ENCODE results near the gene MAPK7.
"Not testable (repeated sequence)": the region's sequence is repeated elsewhere in the genome, so short reads cannot be mapped to it uniquely, and the experiment has no call there.

MAPK7 gene

GRCh38 chr17:19343671-19344151, 34.6 kb upstream of the MAPK7 start:
- no CpG with 5 or more reads among the region's 13 CpGs for WGBS (ENCODE audit: insufficient coverage, insufficient read length)
- Histone ChIP-seq H3K27ac (ENCODE audit: low read length) (no peak overlapping the region), H3K27me3 (ENCODE audit: control insufficient read depth, insufficient read depth, low read length) (no peaks in the 10 kb centered on the region), H3K4me3 (ENCODE audit: low read length) (no peak overlapping the region), H3K9me3 (ENCODE audit: control insufficient read depth, insufficient read depth, low read length) (no peaks in the 10 kb centered on the region), H3K36me3 (ENCODE audit: control insufficient read depth, insufficient read depth, low read length) (no peaks in the 10 kb centered on the region; the same call in 1 of the 2 replicates), H3K4me1 (ENCODE audit: control insufficient read depth, insufficient read depth, low read length) (peaks cover 5% of the 10 kb centered on the region; the same call in 1 of the 2 replicates)
- no peak for DNase-seq (ENCODE audit: low read depth, low spot score)

- H3K27ac ChIP-seq (ENCODE audit: low read length): no peak overlapping the region
- H3K4me1 ChIP-seq (ENCODE audit: control insufficient read depth, insufficient read depth, low read length): peaks cover 5% of the 10 kb centered on the region; the same call in 1 of the 2 replicates
- no peak for DNase-seq (ENCODE audit: low read depth, low spot score)
- H3K4me3 ChIP-seq (ENCODE audit: low read length): no peak overlapping the region
- no peaks in the 10 kb centered on the region for H3K27me3 ChIP-seq (ENCODE audit: control insufficient read depth, insufficient read depth, low read length)
- H3K36me3 ChIP-seq (ENCODE audit: control insufficient read depth, insufficient read depth, low read length): no peaks in the 10 kb centered on the region; the same call in 1 of the 2 replicates
- H3K9me3 ChIP-seq (ENCODE audit: control insufficient read depth, insufficient read depth, low read length): no peaks in the 10 kb centered on the region
- WGBS (ENCODE audit: insufficient coverage, insufficient read length): no CpG with 5 or more reads among the region's 40 CpGs
These were observed 33.8 kb upstream of the MAPK7 start for GRCh38 chr17:19344311-19345066.

DNA sequence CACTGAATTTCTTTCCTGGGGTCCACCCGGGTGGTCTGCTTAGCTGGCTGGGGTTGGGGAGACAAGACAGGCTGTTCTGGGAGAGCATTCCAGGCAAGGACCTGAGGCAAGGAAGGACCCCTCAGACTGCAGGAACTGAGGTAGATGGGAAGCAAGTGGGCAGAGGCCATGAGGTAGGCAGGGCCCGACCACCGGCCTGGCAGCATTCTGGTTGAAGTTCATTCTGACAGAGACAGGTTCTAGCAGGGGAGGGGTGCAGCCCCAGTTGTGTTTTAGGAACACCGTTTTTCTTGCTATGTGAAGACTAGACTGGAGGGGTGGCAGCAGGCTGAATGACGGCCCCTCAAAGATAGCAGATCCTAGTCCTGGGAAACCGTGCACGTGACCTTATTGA, 33.2 kb upstream of the MAPK7 start:
- H3K4me3 ChIP-seq (ENCODE audit: low read length): no peak overlapping the region
- H3K4me1 ChIP-seq (ENCODE audit: control insufficient read depth, insufficient read depth, low read length): 0 out of 2 replicates have a peak, but pooled peaks cover 2% of the 10 kb centered on the region
- WGBS (ENCODE audit: insufficient coverage, insufficient read length): no CpG with 5 or more reads among the region's 7 CpGs
- no peaks in the 10 kb centered on the region; the same call in 1 of the 2 replicates for H3K36me3 ChIP-seq (ENCODE audit: control insufficient read depth, insufficient read depth, low read length)
- no peak overlapping the region for H3K27ac ChIP-seq (ENCODE audit: low read length)
- H3K9me3 ChIP-seq (ENCODE audit: control insufficient read depth, insufficient read depth, low read length): no peaks in the 10 kb centered on the region
- no peaks in the 10 kb centered on the region for H3K27me3 ChIP-seq (ENCODE audit: control insufficient read depth, insufficient read depth, low read length)
- DNase-seq (ENCODE audit: low read depth, low spot score): no peak

- Histone ChIP-seq H3K36me3 (ENCODE audit: control insufficient read depth, insufficient read depth, low read length) (no peaks in the 10 kb centered on the region; the same call in 1 of the 2 replicates), H3K4me3 (ENCODE audit: low read length) (no peak overlapping the region), H3K27me3 (ENCODE audit: control insufficient read depth, insufficient read depth, low read length) (no peaks in the 10 kb centered on the region), H3K4me1 (ENCODE audit: control insufficient read depth, insufficient read depth, low read length) (0 out of 2 replicates have a peak, but pooled peaks cover 2% of the 10 kb centered on the region), H3K9me3 (ENCODE audit: control insufficient read depth, insufficient read depth, low read length) (no peaks in the 10 kb centered on the region), H3K27ac (ENCODE audit: low read length) (no peak overlapping the region)
- DNase-seq (ENCODE audit: low read depth, low spot score): no peak
- WGBS (ENCODE audit: insufficient coverage, insufficient read length): no CpG with 5 or more reads among the region's 13 CpGs
These were observed 32.6 kb upstream of the MAPK7 start for GRCh38 chr17:19345486-19346350.

- Histone ChIP-seq H3K27ac (ENCODE audit: low read length) (no peak overlapping the region), H3K4me1 (ENCODE audit: control insufficient read depth, insufficient read depth, low read length) (0 out of 2 replicates have a peak, but pooled peaks cover 2% of the 10 kb centered on the region), H3K27me3 (ENCODE audit: control insufficient read depth, insufficient read depth, low read length) (no peaks in the 10 kb centered on the region), H3K9me3 (ENCODE audit: control insufficient read depth, insufficient read depth, low read length) (no peaks in the 10 kb centered on the region), H3K36me3 (ENCODE audit: control insufficient read depth, insufficient read depth, low read length) (no peaks in the 10 kb centered on the region; the same call in 1 of the 2 replicates), H3K4me3 (ENCODE audit: low read length) (no peak overlapping the region)
- no peak for DNase-seq (ENCODE audit: low read depth, low spot score)
- no CpG with 5 or more reads among the region's 19 CpGs for whole genome bisulfite sequencing (ENCODE audit: insufficient coverage, insufficient read length)
These were observed 31.7 kb upstream of the MAPK7 start for GRCh38 chr17:19346351-19347255.

DNA sequence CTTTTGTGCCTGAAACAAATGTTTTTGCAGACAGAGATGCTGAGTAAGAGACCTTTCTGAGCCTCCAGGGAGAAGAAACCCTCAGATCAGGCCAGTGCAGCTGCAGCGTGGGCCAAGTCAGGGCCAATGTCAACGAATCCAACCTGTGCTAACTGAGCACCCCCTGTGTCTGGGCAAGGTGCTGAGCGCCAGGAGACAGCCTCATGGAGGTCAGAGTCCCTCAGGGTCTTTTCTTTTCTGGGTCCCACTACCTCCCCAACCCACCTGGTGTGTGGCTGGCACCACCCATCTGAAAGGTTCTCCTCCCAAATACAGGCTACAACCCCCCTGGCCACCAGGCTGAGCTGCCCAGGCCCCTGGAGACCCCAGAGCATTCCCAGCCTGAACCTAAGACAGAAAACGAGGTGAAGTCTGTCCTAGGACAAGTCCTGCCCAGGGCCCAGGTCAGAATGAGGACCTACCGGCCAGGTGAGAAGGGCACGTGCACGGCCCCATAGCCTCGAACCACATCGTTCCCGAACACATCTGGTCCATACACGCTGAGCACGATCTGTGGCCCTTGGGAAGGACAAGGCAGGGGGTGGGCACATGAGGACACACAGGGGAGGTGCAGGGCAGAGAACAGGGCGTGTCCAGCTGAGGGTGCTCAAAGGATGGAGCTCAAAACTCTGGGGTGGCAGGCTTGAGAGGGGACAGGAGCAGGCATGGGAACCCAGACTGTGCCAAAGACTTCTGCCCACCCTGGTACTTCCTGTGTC, 30.8 kb upstream of the MAPK7 start:
- Histone ChIP-seq H3K27ac (ENCODE audit: low read length) (no peak overlapping the region), H3K4me3 (ENCODE audit: low read length) (no peak overlapping the region), H3K36me3 (ENCODE audit: control insufficient read depth, insufficient read depth, low read length) (no peaks in the 10 kb centered on the region; the same call in 1 of the 2 replicates), H3K27me3 (ENCODE audit: control insufficient read depth, insufficient read depth, low read length) (no peaks in the 10 kb centered on the region), H3K4me1 (ENCODE audit: control insufficient read depth, insufficient read depth, low read length) (no peaks in the 10 kb centered on the region), H3K9me3 (ENCODE audit: control insufficient read depth, insufficient read depth, low read length) (no peaks in the 10 kb centered on the region)
- WGBS (ENCODE audit: insufficient coverage, insufficient read length): no CpG with 5 or more reads among the region's 13 CpGs
- DNase-seq (ENCODE audit: low read depth, low spot score): no peak

DNA sequence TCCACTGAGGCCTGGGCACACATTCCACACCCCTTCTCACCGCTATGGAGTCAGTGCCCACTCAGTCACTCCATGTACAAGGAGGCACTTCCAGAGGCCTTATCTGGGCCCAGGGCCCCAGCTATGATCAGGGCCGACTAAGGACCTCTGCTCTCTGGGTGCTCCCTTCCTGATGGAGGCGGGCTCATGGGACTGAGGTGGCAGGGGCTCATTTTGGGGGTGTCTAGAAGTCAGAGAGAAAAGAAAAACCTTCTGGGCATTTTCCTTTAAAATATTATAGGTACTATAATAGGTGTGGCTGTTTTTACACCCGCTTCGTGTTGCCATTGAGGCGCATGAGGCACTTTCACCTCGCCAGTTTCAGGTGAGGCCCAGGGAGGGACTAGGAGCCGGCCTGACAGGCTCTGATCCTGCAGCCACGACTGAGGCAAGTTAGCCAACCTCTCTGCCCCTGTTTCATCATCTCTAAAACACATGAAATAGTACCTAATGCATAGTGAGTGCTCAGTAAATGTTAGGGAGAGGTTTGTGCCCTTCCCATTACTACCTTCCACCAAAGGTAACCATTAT, 30.1 kb upstream of the MAPK7 start:
- DNase-seq (ENCODE audit: low read depth, low spot score): no peak
- Histone ChIP-seq H3K9me3 (ENCODE audit: control insufficient read depth, insufficient read depth, low read length) (no peaks in the 10 kb centered on the region), H3K4me1 (ENCODE audit: control insufficient read depth, insufficient read depth, low read length) (no peaks in the 10 kb centered on the region), H3K4me3 (ENCODE audit: low read length) (no peak overlapping the region), H3K27me3 (ENCODE audit: control insufficient read depth, insufficient read depth, low read length) (no peaks in the 10 kb centered on the region), H3K36me3 (ENCODE audit: control insufficient read depth, insufficient read depth, low read length) (no peaks in the 10 kb centered on the region; the same call in 1 of the 2 replicates), H3K27ac (ENCODE audit: low read length) (no peak overlapping the region)
- no CpG with 5 or more reads among the region's 9 CpGs for WGBS (ENCODE audit: insufficient coverage, insufficient read length)

- Histone ChIP-seq H3K36me3 (ENCODE audit: control insufficient read depth, insufficient read depth, low read length) (no peaks in the 10 kb centered on the region; the same call in 1 of the 2 replicates), H3K4me3 (ENCODE audit: low read length) (no peak overlapping the region), H3K9me3 (ENCODE audit: control insufficient read depth, insufficient read depth, low read length) (no peaks in the 10 kb centered on the region), H3K27me3 (ENCODE audit: control insufficient read depth, insufficient read depth, low read length) (no peaks in the 10 kb centered on the region), H3K27ac (ENCODE audit: low read length) (no peak overlapping the region), H3K4me1 (ENCODE audit: control insufficient read depth, insufficient read depth, low read length) (no peaks in the 10 kb centered on the region)
- no peak for DNase-seq (ENCODE audit: low read depth, low spot score)
- no CpG with 5 or more reads among the region's 9 CpGs for WGBS (ENCODE audit: insufficient coverage, insufficient read length)
These were observed 29.5 kb upstream of the MAPK7 start for GRCh38 chr17:19348806-19349205.

DNA sequence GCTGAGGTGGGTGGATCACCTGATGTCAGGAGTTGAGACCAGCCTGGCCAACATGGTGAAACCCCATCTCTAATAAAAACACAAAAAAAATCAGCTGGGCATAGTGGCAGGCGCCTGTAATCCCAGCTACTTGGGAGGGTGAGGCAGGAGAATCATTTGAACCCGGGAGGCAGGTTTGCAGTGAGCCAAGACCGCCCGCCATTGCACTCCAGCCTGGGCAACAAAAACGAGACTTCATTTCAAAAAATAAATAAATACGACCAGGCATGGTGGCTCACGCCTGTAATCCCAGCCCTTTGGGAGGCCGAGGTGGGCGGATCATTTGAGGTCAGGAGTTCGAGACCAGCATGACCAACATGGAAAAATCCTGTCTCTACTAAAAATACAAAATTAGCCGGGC, 24.9 kb upstream of the MAPK7 start:
- H3K27ac ChIP-seq (ENCODE audit: low read length); H3K36me3 ChIP-seq (ENCODE audit: control insufficient read depth, insufficient read depth, low read length); DNase-seq (ENCODE audit: low read depth, low spot score); H3K4me1 ChIP-seq (ENCODE audit: control insufficient read depth, insufficient read depth, low read length); H3K27me3 ChIP-seq (ENCODE audit: control insufficient read depth, insufficient read depth, low read length); H3K9me3 ChIP-seq (ENCODE audit: control insufficient read depth, insufficient read depth, low read length); H3K4me3 ChIP-seq (ENCODE audit: low read length): not testable (repeated sequence)
- no CpG with 5 or more reads among the region's 11 CpGs for WGBS (ENCODE audit: insufficient coverage, insufficient read length)

Data from iPS DF 6.9 (cell line).